T follicular helper cell (primary cell): ENCODE data around the gene VIPAS39.

Experiments used
- DNase-seq: peaks from one replicate; pipeline ENCODE4 v3.0.0-alpha.2; 2020; ENCODE audit warnings: low read depth
- total RNA-seq, 2 experiments: gene quantifications; one replicate each; lab custom pipeline; 2026; lab: John Stamatoyannopoulos, UW

The VIPAS39 gene
- 23.2 to 28.4 reads per million in 2 experiments for total RNA-seq

- DNase-seq, result peak; percentile 92
Measured at GRCh38 chr14:77457522-77458248, at the start of gene VIPAS39, which contains the start of gene AHSA1. TSS of gene VIPAS39 (minus strand) at chr14:77457601. CDS start at chr14:77454102, 3,499 bp downstream. TSS of gene AHSA1 (plus strand) at chr14:77458093. CDS start at chr14:77458190, 97 bp downstream.

- DNase-seq, result no peak
Measured at GRCh38 chr14:77505031-77505430, 47.6 kb upstream of the VIPAS39 start.

- no peak for DNase-seq
Measured at GRCh38 chr14:77503138-77503537, 45.7 kb upstream of the VIPAS39 start.

- no peak for DNase-seq
Measured at GRCh38 chr14:77502109-77502782, 44.8 kb upstream of the VIPAS39 start.

GRCh38 chr14:77498984-77499527 lies 41.7 kb upstream of the VIPAS39 start:
- DNase-seq, result no peak

- DNase-seq, result peak; percentile 22
Measured at GRCh38 chr14:77498120-77498979, 40.9 kb upstream of the VIPAS39 start, which contains the start of gene ISM2. TSS of gene ISM2 (minus strand) at chr14:77498816. CDS start at chr14:77498793, 23 bp downstream.

GRCh38 chr14:77495334-77495733 lies 37.9 kb upstream of the VIPAS39 start:
- no peak for DNase-seq

- DNase-seq, result no peak
Measured at GRCh38 chr14:77491056-77491455, 33.7 kb upstream of the VIPAS39 start.

GRCh38 chr14:77490347-77490986 lies 33.1 kb upstream of the VIPAS39 start:
- DNase-seq, result no peak

- DNase-seq, result no peak
Measured at GRCh38 chr14:77489041-77489440, 31.6 kb upstream of the VIPAS39 start.

GRCh38 chr14:77488558-77488957 lies 31.2 kb upstream of the VIPAS39 start:
- no peak for DNase-seq

GRCh38 chr14:77485901-77486678 lies 28.7 kb upstream of the VIPAS39 start:
- no peak for DNase-seq

- DNase-seq, result no peak
Measured at GRCh38 chr14:77485256-77485655, 27.9 kb upstream of the VIPAS39 start.

GRCh38 chr14:77482422-77482821 lies 25.0 kb upstream of the VIPAS39 start:
- DNase-seq, result no peak

- no peak for DNase-seq
Measured at GRCh38 chr14:77478796-77479195, 21.4 kb upstream of the VIPAS39 start.

GRCh38 chr14:77478029-77478428 lies 20.6 kb upstream of the VIPAS39 start:
- no peak for DNase-seq

- no peak for DNase-seq
Measured at GRCh38 chr14:77475432-77476115, 18.2 kb upstream of the VIPAS39 start.

GRCh38 chr14:77474479-77475177 lies 17.2 kb upstream of the VIPAS39 start:
- no peak for DNase-seq

- no peak for DNase-seq
Measured at GRCh38 chr14:77473921-77474320, 16.5 kb upstream of the VIPAS39 start.
